HUES64 (cell line): Measurements from ENCODE around the gene VAMP7. TPM values are rescaled to one million over a fixed set of nuclear protein-coding genes. Genes with fewer than 3 reads are reported as not detected.
"Not testable (repeated sequence)": the region's sequence is repeated elsewhere in the genome, so short reads cannot be mapped to it uniquely, and the experiment has no call there.

Experiments
- H3K27ac ChIP-seq: 2 replicates; pipeline ENCODE4 v1.7.0; 2013; ENCODE audit warnings: low read depth, low read length, inconsistent platforms
- H3K27me3 ChIP-seq: 2 replicates; pipeline ENCODE4 v1.6.1; 2013; ENCODE audit warnings: mild to moderate bottlenecking, low read length; ENCODE audit not compliant: insufficient read depth
- H3K36me3 ChIP-seq: 2 replicates; pipeline ENCODE4 v1.6.1; 2013; ENCODE audit warnings: mild to moderate bottlenecking, low read length; ENCODE audit not compliant: insufficient read depth
- H3K4me1 ChIP-seq: 2 replicates; pipeline ENCODE4 v1.6.1; 2013; ENCODE audit warnings: mild to moderate bottlenecking, low read length, moderate library complexity; ENCODE audit not compliant: insufficient read depth
- H3K4me3 ChIP-seq: 2 replicates; pipeline ENCODE4 v1.5.1; 2013; ENCODE audit warnings: mild to moderate bottlenecking, low read length, moderate library complexity
- H3K9ac ChIP-seq: 2 replicates; pipeline ENCODE4 v1.6.1; 2013; ENCODE audit warnings: mild to moderate bottlenecking, low read depth, low read length
- H3K9me3 ChIP-seq: 2 replicates; pipeline ENCODE4 v1.6.1; 2013; ENCODE audit warnings: low read depth, low read length; ENCODE audit not compliant: insufficient read depth
- WGBS: fragments of 150-250, 120-280 bp; methylation state at CpG from one replicate; pipeline ENCODE4 v1.1.7; 2013; ENCODE audit warnings: missing lambda C conversion rate; 5-methylcytosine and 5-hydroxymethylcytosine counted together
- polyA plus RNA-seq, 2 experiments: library from polyadenylated mRNA; stranded (reverse); fragments of 50-300 nt; gene quantifications; one replicate each; pipeline ENCODE4 v1.2.3, GENCODE V29; 2013

The VAMP7 gene
- 17.5 TPM for polyA plus RNA-seq (2013, experiment 1 of 2)
- 21.4 TPM for polyA plus RNA-seq (2013, experiment 2 of 2)

- Histone ChIP-seq H3K27ac (no peak within 1 kb of the TSS), H3K4me1 (0 out of 2 replicates have a peak, but pooled peaks cover 2% of the 10 kb centered on the region), H3K27me3 (peaks cover 2% of the 10 kb centered on the region; the same call in 1 of the 2 replicates), H3K9ac (peak within 1 kb of the TSS; percentile 55), H3K36me3 (no peaks in the 10 kb centered on the region), H3K9me3 (peaks cover 47% of the 10 kb centered on the region), H3K4me3 (peak within 1 kb of the TSS; percentile 86)
- 48% methylated on average over 47 of the region's 48 CpGs for WGBS
Measured at GRCh38 chrX:155881158-155881993, at the start of gene VAMP7. TSS of gene VAMP7 (plus strand) at chrX:155881345. CDS start at chrX:155889467, 8,122 bp downstream.

GRCh38 chrX:155841232-155841631 lies 39.9 kb upstream of the VAMP7 start:
- H3K27ac ChIP-seq, result no peak overlapping the region
- peaks cover 53% of the 10 kb centered on the region for H3K9me3 ChIP-seq
- no peak overlapping the region for H3K4me3 ChIP-seq
- 86% methylated on average over 3 of the region's 3 CpGs for WGBS
- H3K4me1 ChIP-seq, result no peaks in the 10 kb centered on the region
- H3K27me3 ChIP-seq, result no peaks in the 10 kb centered on the region
- no peak overlapping the region for H3K9ac ChIP-seq
- no peaks in the 10 kb centered on the region for H3K36me3 ChIP-seq

DNA sequence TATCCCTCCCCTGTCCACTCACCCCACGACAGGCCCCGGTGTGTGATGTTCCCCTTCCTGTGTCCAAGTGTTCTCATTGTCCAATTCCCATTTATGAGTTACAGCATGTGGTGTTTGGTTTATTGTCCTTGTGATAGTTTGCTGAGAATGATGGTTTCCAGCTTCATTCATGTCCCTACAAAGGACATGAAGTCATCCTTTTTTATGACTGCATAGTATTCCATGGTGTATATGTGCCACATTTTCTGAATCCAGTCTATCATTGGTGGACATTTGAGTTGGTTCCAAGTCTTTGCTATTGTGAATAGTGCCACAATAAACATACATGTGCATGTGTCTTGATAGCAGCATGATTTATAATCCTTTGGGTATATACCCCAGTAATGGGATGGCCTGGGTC lies 29.4 kb upstream of the VAMP7 start:
- WGBS, result 80% methylated on average over 2 of the region's 2 CpGs
- H3K9ac ChIP-seq, H3K27me3 ChIP-seq: not testable (repeated sequence)

GRCh38 chrX:155857561-155857960 lies 23.6 kb upstream of the VAMP7 start:
- no peak overlapping the region for H3K4me3 ChIP-seq

More for the DNA sequence above, 29.4 kb upstream of the VAMP7 start:
- not testable (repeated sequence) for H3K4me1 ChIP-seq, H3K27ac ChIP-seq, H3K36me3 ChIP-seq, H3K4me3 ChIP-seq
- H3K9me3 ChIP-seq, result peaks cover 35% of the 10 kb centered on the region

GRCh38 chrX:155864655-155865054 lies 16.5 kb upstream of the VAMP7 start:
- no peaks in the 10 kb centered on the region for H3K27me3 ChIP-seq
- H3K4me3 ChIP-seq, result no peak overlapping the region
- peaks cover 53% of the 10 kb centered on the region for H3K9me3 ChIP-seq
- WGBS, result 43% methylated on average over 1 of the region's 1 CpG
- no peak overlapping the region for H3K27ac ChIP-seq
- H3K36me3 ChIP-seq, result no peaks in the 10 kb centered on the region
- H3K9ac ChIP-seq, result no peak overlapping the region
- H3K4me1 ChIP-seq, result no peaks in the 10 kb centered on the region

More at GRCh38 chrX:155857561-155857960, 23.6 kb upstream of the VAMP7 start:
- no peaks in the 10 kb centered on the region for H3K27me3 ChIP-seq
- H3K4me1 ChIP-seq, result no peaks in the 10 kb centered on the region
- H3K27ac ChIP-seq, result no peak overlapping the region
- H3K9me3 ChIP-seq, result peaks cover 21% of the 10 kb centered on the region
- WGBS, result 29% methylated on average over 1 of the region's 1 CpG
- no peak overlapping the region for H3K9ac ChIP-seq
- no peaks in the 10 kb centered on the region for H3K36me3 ChIP-seq

DNA sequence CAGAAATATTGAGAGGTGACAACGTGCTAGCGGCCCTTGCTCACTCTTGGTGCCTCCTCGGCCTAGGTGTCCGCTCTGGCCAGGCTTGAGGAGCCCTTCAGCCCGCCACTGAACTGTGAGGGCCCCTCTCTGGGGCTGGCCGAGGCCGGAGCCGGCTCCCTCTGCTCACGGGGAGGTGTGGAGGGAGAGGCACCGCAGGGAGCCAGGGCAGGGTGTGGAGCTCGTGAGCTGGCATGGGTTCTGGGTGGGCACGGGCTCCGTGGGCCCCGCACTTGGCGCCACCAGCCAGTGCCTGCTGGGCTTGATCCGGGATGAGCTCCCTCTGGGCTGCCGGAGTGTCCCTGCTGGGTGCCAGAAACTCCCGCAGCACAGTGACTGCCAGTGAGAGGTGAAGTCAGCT lies 16.0 kb upstream of the VAMP7 start:
- H3K9me3 ChIP-seq, result peaks cover 55% of the 10 kb centered on the region
- 87% methylated on average over 18 of the region's 18 CpGs for WGBS

GRCh38 chrX:155867821-155868220 lies 13.3 kb upstream of the VAMP7 start:
- peaks cover 69% of the 10 kb centered on the region for H3K9me3 ChIP-seq
- no peak overlapping the region for H3K27ac ChIP-seq
- no peaks in the 10 kb centered on the region for H3K4me1 ChIP-seq
- H3K4me3 ChIP-seq, result no peak overlapping the region
- no peak overlapping the region for H3K9ac ChIP-seq
- no peaks in the 10 kb centered on the region for H3K27me3 ChIP-seq
- WGBS, result 71% methylated on average over 3 of the region's 4 CpGs
- no peaks in the 10 kb centered on the region for H3K36me3 ChIP-seq

More for the DNA sequence above, 16.0 kb upstream of the VAMP7 start:
- Histone ChIP-seq H3K9ac (no peak overlapping the region), H3K4me1 (no peaks in the 10 kb centered on the region), H3K27ac (no peak overlapping the region), H3K36me3 (no peaks in the 10 kb centered on the region), H3K27me3 (no peaks in the 10 kb centered on the region), H3K4me3 (no peak overlapping the region)

DNA sequence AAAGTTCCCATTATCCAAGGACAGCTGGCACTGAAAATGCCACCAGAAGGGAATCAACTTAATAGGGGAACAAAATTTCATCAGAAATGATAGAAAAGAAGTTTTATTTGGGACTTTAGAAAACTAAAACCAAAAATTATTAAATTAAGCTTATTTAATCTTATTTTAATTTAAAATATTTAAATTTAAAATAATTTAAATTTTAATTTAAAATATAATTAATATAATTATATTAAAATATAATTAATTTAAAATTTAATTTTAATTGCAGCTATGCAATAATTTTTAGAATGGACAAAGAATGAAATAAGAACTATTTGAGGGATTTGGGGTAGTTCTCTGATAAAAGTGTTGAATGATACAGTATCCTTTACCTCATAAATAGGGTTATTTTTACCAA lies 10.2 kb upstream of the VAMP7 start:
- H3K36me3 ChIP-seq, result no peaks in the 10 kb centered on the region
- no peaks in the 10 kb centered on the region for H3K27me3 ChIP-seq
- H3K4me3 ChIP-seq, result no peak overlapping the region
- no peaks in the 10 kb centered on the region for H3K4me1 ChIP-seq
- no peak overlapping the region for H3K27ac ChIP-seq
- no peak overlapping the region for H3K9ac ChIP-seq
- peaks cover 62% of the 10 kb centered on the region for H3K9me3 ChIP-seq

DNA sequence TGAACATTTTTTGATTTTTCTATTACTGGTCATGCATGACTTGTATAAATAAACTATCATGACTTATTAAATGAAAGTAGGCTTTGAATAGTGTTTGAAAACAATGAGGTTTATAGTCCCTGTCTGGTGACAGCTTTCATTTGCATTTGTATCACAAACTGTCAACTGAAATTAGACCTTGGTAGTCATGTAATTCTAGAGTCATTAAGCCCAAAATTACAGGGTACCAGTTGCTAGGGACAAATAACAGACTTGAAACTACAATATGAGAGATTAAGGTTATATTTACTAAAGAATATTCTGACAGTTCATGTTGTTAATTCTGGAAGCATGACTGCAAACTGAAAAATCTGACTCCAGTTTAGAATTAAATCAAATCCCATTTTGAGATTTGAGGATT lies 9.2 kb upstream of the VAMP7 start:
- no peaks in the 10 kb centered on the region for H3K36me3 ChIP-seq
- H3K9me3 ChIP-seq, result peaks cover 63% of the 10 kb centered on the region
- H3K27ac ChIP-seq, result no peak overlapping the region
- no peaks in the 10 kb centered on the region for H3K4me1 ChIP-seq
- no peak overlapping the region for H3K4me3 ChIP-seq
- no peaks in the 10 kb centered on the region for H3K27me3 ChIP-seq
- no peak overlapping the region for H3K9ac ChIP-seq

GRCh38 chrX:155873188-155873587 lies 8.0 kb upstream of the VAMP7 start:
- Histone ChIP-seq H3K4me1 (no peaks in the 10 kb centered on the region), H3K27ac (no peak overlapping the region), H3K9me3 (peaks cover 57% of the 10 kb centered on the region), H3K9ac (no peak overlapping the region), H3K36me3 (no peaks in the 10 kb centered on the region), H3K4me3 (no peak overlapping the region), H3K27me3 (peaks cover 2% of the 10 kb centered on the region; the same call in 1 of the 2 replicates)
- WGBS, result 87% methylated on average over 5 of the region's 5 CpGs

GRCh38 chrX:155874571-155875244 lies 6.4 kb upstream of the VAMP7 start:
- Histone ChIP-seq H3K4me3 (no peak overlapping the region), H3K27me3 (peaks cover 2% of the 10 kb centered on the region; the same call in 1 of the 2 replicates), H3K36me3 (no peaks in the 10 kb centered on the region), H3K9ac (no peak overlapping the region), H3K27ac (no peak overlapping the region), H3K9me3 (peaks cover 59% of the 10 kb centered on the region), H3K4me1 (no peaks in the 10 kb centered on the region)
- 88% methylated on average over 29 of the region's 31 CpGs for WGBS
